Panc1 (cell line): Measurements from ENCODE around the gene SHANK1. TPM values are rescaled to one million over a fixed set of nuclear protein-coding genes. Genes with fewer than 3 reads are reported as not detected.

Source experiments
- ATAC-seq: fragments of 200-7000 bp; cut with Tn5 transposase; 2 replicates; pipeline ENCODE4 v1.9.1; 2020; ENCODE audit warnings: mild to moderate bottlenecking, moderate library complexity
- BruUV-seq: library from RNA; stranded (reverse); fragments of 400-500 nt; replicated peaks from 2 replicates; lab custom pipeline; 2021; lab: Mats Ljungman, UMichigan
- CTCF ChIA-PET: fragments of 300-600 bp; sonication (Branson Sonifier 250); formaldehyde crosslinking; loops from one replicate; lab custom pipeline; 2022; ENCODE audit warnings: antibody characterized with exemption; lab: Charles Lee
- POLR2A ChIA-PET: fragments of 300-600 bp; sonication (Branson Sonifier 250); formaldehyde crosslinking; loops from one replicate; lab custom pipeline; 2022; ENCODE audit warnings: antibody characterized with exemption; lab: Charles Lee
- DNase-seq: peaks from one replicate; pipeline ENCODE4 v3.0.0-alpha.2; 2010; ENCODE audit warnings: low read depth, low spot score
- H3K27ac ChIP-seq: 2 replicates; pipeline ENCODE4 v1.5.1; 2011; ENCODE audit warnings: mild to moderate bottlenecking, low read length, inconsistent platforms
- H3K27me3 ChIP-seq: fragments of 200-500 bp; sonication (Bioruptor generic); 2 replicates; pipeline ENCODE4 v1.6.0; 2014; ENCODE audit warnings: low read length, inconsistent platforms; ENCODE audit not compliant: control insufficient read depth, insufficient read depth
- H3K36me3 ChIP-seq: fragments of 200-500 bp; sonication (Bioruptor generic); 2 replicates; pipeline ENCODE4 v1.5.1; 2014; ENCODE audit warnings: inconsistent platforms, mild to moderate bottlenecking, low read length, moderate library complexity; ENCODE audit not compliant: control insufficient read depth, insufficient read depth
- H3K4me1 ChIP-seq: 2 replicates; pipeline ENCODE4 v1.5.1; 2011; ENCODE audit warnings: inconsistent platforms, mild to moderate bottlenecking, low read length, moderate library complexity; ENCODE audit not compliant: control insufficient read depth, insufficient read depth
- H3K4me3 ChIP-seq, 2 experiments: 2 replicates each; pipeline ENCODE4 v1.5.1; 2011 to 2012; ENCODE audit warnings: low read depth in 2 of 2, low read length in 2 of 2, mild to moderate bottlenecking in 2 of 2, inconsistent platforms in 1 of 2, moderate library complexity in 1 of 2
- H3K9me3 ChIP-seq: fragments of 200-500 bp; sonication (Bioruptor generic); 2 replicates; pipeline ENCODE4 v1.5.1; 2014; ENCODE audit warnings: low read depth, mild to moderate bottlenecking, inconsistent platforms, low read length, moderate library complexity; ENCODE audit not compliant: control insufficient read depth, insufficient read depth
- POLR2AphosphoS5 ChIP-seq: IDR thresholded peaks from 2 replicates; pipeline ENCODE4 v1.6.1; 2012; ENCODE audit warnings: mild to moderate bottlenecking, low read depth, low read length, moderate library complexity
- SIN3A ChIP-seq: IDR thresholded peaks from 2 replicates; pipeline ENCODE4 v1.6.1; 2012; ENCODE audit warnings: low read depth, mild to moderate bottlenecking, low read length, moderate library complexity, borderline replicate concordance; ENCODE audit not compliant: insufficient read depth
- TCF7L2 ChIP-seq: IDR thresholded peaks from 2 replicates; pipeline ENCODE4 v1.6.1; 2011; ENCODE audit warnings: mild to moderate bottlenecking, low read depth, low read length, inconsistent platforms
- in situ Hi-C: cut with HindIII; loops from 2 replicates; pipeline ENCODE4 v1.10.0; 2016; ENCODE audit warnings: low sequenced_read_pairs, low pct_unique_long_range_greater_than_20kb
- intact Hi-C: fragments of 100-400 bp; cut with micrococcal nuclease; formaldehyde crosslinking; loops from one replicate; pipeline ENCODE4 v1.10.0; 2022; ENCODE audit not compliant: unreplicated experiment
- total RNA-seq: library from RNA; stranded (reverse); gene quantifications from one replicate; pipeline ENCODE4 v1.2.1, GENCODE V29; 2021; ENCODE audit not compliant: unreplicated experiment
- TF ChIP-seq, protein P1 (sequence below): fragments of 450-650 bp; IDR thresholded peaks from 2 replicates; pipeline ENCODE4 v1.5.1; 2017; ENCODE audit warnings: mild to moderate bottlenecking
- TF ChIP-seq, protein P2 (sequence below), 2 experiments: IDR thresholded peaks; 2 replicates each; pipeline ENCODE4 v1.6.1; 2011 to 2012; ENCODE audit warnings: low read depth in 2 of 2, control low read depth in 1 of 2, low read length in 1 of 2, mild to moderate bottlenecking in 1 of 2, moderate library complexity in 1 of 2; ENCODE audit not compliant: insufficient read depth in 1 of 2

The SHANK1 gene
- total RNA-seq, 1 experiment from 2014 or later, result not detected

DNA sequence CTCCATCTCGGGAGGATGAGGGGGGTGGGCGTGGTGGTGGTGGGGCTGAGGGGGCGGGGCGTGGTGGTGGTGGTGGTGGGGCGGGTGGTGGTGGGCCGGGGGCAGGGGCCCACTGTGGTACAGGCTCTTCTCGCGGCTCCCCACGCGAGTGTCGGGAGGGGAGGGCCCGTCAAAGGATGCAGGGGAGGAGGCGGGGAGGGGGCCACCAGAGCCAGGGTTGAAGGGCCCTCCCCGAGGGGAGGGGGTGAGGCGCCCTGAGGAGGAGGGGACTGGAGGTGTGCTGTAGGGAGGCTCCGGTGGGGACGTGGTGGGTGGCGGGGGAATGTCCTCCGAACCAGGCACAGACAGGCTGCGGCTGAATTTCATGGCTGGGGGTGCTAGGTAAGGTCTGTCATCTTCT lies 50.7 kb downstream of the SHANK1 start:
- intact Hi-C loops (no loop called here), in situ Hi-C loops (no loop called here)
- TF ChIP-seq TCF7L2 (no peak), POLR2AphosphoS5 (no peak), SIN3A (no peak)
- TF ChIP-seq, protein P1, sequence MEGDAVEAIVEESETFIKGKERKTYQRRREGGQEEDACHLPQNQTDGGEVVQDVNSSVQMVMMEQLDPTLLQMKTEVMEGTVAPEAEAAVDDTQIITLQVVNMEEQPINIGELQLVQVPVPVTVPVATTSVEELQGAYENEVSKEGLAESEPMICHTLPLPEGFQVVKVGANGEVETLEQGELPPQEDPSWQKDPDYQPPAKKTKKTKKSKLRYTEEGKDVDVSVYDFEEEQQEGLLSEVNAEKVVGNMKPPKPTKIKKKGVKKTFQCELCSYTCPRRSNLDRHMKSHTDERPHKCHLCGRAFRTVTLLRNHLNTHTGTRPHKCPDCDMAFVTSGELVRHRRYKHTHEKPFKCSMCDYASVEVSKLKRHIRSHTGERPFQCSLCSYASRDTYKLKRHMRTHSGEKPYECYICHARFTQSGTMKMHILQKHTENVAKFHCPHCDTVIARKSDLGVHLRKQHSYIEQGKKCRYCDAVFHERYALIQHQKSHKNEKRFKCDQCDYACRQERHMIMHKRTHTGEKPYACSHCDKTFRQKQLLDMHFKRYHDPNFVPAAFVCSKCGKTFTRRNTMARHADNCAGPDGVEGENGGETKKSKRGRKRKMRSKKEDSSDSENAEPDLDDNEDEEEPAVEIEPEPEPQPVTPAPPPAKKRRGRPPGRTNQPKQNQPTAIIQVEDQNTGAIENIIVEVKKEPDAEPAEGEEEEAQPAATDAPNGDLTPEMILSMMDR, result no peak
- TF ChIP-seq, protein P2, sequence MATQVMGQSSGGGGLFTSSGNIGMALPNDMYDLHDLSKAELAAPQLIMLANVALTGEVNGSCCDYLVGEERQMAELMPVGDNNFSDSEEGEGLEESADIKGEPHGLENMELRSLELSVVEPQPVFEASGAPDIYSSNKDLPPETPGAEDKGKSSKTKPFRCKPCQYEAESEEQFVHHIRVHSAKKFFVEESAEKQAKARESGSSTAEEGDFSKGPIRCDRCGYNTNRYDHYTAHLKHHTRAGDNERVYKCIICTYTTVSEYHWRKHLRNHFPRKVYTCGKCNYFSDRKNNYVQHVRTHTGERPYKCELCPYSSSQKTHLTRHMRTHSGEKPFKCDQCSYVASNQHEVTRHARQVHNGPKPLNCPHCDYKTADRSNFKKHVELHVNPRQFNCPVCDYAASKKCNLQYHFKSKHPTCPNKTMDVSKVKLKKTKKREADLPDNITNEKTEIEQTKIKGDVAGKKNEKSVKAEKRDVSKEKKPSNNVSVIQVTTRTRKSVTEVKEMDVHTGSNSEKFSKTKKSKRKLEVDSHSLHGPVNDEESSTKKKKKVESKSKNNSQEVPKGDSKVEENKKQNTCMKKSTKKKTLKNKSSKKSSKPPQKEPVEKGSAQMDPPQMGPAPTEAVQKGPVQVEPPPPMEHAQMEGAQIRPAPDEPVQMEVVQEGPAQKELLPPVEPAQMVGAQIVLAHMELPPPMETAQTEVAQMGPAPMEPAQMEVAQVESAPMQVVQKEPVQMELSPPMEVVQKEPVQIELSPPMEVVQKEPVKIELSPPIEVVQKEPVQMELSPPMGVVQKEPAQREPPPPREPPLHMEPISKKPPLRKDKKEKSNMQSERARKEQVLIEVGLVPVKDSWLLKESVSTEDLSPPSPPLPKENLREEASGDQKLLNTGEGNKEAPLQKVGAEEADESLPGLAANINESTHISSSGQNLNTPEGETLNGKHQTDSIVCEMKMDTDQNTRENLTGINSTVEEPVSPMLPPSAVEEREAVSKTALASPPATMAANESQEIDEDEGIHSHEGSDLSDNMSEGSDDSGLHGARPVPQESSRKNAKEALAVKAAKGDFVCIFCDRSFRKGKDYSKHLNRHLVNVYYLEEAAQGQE (IDR thresholded peaks at IDR 0.05; ENCODE audit: insufficient read depth in 1 of 2, low read depth in 2 of 2, low read length in 1 of 2), result no peak
- H3K9me3 ChIP-seq, result no peaks in the 10 kb centered on the region
- no peaks in the 10 kb centered on the region for H3K27me3 ChIP-seq
- DNase-seq (no peak), ATAC-seq (no peak)
- no peaks in the 10 kb centered on the region for H3K36me3 ChIP-seq
- H3K4me3 ChIP-seq, result no peak overlapping the region
- H3K27ac ChIP-seq, result no peak overlapping the region
- ChIA-PET POLR2A (no interaction called here), CTCF (no interaction called here)
- BruUV-seq, result no TSS peak
- H3K4me1 ChIP-seq, result no peaks in the 10 kb centered on the region

- in situ Hi-C loops, result no loop called here
- Histone ChIP-seq H3K4me1 (no peaks in the 10 kb centered on the region), H3K9me3 (no peaks in the 10 kb centered on the region), H3K27me3 (no peaks in the 10 kb centered on the region), H3K27ac (no peak overlapping the region), H3K4me3 (no peak overlapping the region), H3K36me3 (no peaks in the 10 kb centered on the region)
- BruUV-seq, result no TSS peak
- ATAC-seq (peak; percentile 56; the same call in 1 of the 2 replicates), DNase-seq (no peak)
- TF ChIP-seq TCF7L2 (no peak), SIN3A (no peak), POLR2AphosphoS5 (no peak)
- TF ChIP-seq, protein P2 (IDR thresholded peaks at IDR 0.05; ENCODE audit: insufficient read depth in 1 of 2, low read depth in 2 of 2, low read length in 1 of 2), result no peak
- TF ChIP-seq, protein P1, result no peak
- intact Hi-C loops, result no loop called here
- ChIA-PET CTCF (no interaction called here), POLR2A (no interaction called here)
Observed at GRCh38 chr19:50668416-50668815, 51.2 kb downstream of the SHANK1 start.
